ENCODE measurements around the gene GSTP1. TPM values are rescaled to one million over a fixed set of nuclear protein-coding genes. Genes with fewer than 3 reads are reported as not detected.

GSTP1 gene
- total and polyA plus RNA-seq, 9 of the 15 experiments (the other 6 are each of a cell fraction or from before 2014, with no cell fraction given), result 592 to 2,150 (median 1,204) TPM

DNA sequence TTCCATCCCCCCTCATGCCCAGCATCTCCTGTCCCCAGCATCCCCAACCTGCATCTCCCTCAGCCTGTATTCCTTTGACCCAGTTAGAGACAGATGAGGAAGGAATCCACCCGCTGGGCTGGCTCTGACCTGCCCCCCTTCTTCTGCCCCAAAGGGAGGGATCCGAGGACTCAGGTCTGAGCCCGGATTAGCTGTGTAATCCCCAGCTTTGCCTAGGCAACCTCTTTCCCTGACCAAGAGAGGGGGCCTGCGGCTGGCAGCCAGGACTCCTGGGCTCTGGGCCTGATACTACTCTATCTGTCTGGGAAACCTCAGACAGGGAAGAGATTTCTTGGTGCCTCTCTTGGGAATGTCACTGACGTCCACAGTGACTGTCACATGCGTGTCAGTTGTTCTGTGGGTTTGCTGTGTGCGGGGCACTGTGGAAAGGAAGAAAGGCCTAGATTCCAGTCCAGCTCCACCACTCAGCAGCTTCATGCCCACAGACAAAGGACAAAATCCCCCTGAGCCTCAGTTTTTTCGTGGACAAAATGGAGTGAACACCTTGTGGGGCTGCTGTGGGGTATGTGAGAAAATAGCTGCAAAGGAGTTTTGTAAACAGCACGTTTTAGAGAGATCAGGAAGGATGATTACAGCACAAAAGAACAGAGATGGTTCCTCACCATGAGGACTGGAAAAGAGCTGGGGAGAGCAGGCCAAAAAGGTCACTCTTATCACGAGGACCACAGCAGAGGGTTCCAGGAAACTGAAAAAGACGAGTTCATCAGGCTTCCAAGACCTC lies 21.8 kb downstream of the GSTP1 start (continued):
- TF ChIP-seq DACH1 (IDR thresholded peaks at IDR 0.05; ENCODE audit: partially characterized antibody), result no peak
- peak; percentile 62 for TF ChIP-seq ZFX (CRISPR knock-in tag; IDR thresholded peaks at IDR 0.05)
- no peak for TF ChIP-seq STAT5B (CRISPR knock-in tag; IDR thresholded peaks at IDR 0.05)
- TF ChIP-seq BRCA1 (IDR thresholded peaks at IDR 0.05), result no peak
- no peak for TF ChIP-seq BRCA1 (CRISPR knock-in tag; IDR thresholded peaks at IDR 0.05)
- peak; percentile 61 for TF ChIP-seq RBBP5 (IDR thresholded peaks at IDR 0.05; ENCODE audit: borderline replicate concordance, insufficient read depth, low read length, poor library complexity, severe bottlenecking)
- TF ChIP-seq CREM (IDR thresholded peaks at IDR 0.05; ENCODE audit: low read depth), result peak; percentile 30; the same call in 1 of the 2 replicates
- TF ChIP-seq POLR2AphosphoS5 (IDR thresholded peaks at IDR 0.05; ENCODE audit: control insufficient read depth, insufficient read depth, low read depth, low read length), result peak; percentile 18; the same call in 1 of the 2 replicates
- TF ChIP-seq L3MBTL2 (IDR thresholded peaks at IDR 0.05), result peak; percentile 81
- TF ChIP-seq LEF1 (IDR thresholded peaks at IDR 0.05), result 0 out of 2 replicates have a peak, but pooled peaks have one; percentile 18
- peak; percentile 81 for TF ChIP-seq STAT5A (IDR thresholded peaks at IDR 0.05; ENCODE audit: borderline replicate concordance, low read length)
- peak; percentile 65 for TF ChIP-seq CXXC5 (CRISPR knock-in tag; IDR thresholded peaks at IDR 0.05)
- TF ChIP-seq, protein P1, sequence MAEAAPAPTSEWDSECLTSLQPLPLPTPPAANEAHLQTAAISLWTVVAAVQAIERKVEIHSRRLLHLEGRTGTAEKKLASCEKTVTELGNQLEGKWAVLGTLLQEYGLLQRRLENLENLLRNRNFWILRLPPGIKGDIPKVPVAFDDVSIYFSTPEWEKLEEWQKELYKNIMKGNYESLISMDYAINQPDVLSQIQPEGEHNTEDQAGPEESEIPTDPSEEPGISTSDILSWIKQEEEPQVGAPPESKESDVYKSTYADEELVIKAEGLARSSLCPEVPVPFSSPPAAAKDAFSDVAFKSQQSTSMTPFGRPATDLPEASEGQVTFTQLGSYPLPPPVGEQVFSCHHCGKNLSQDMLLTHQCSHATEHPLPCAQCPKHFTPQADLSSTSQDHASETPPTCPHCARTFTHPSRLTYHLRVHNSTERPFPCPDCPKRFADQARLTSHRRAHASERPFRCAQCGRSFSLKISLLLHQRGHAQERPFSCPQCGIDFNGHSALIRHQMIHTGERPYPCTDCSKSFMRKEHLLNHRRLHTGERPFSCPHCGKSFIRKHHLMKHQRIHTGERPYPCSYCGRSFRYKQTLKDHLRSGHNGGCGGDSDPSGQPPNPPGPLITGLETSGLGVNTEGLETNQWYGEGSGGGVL (CRISPR knock-in tag; IDR thresholded peaks at IDR 0.05), result no peak
- peak; percentile 21; the same call in 1 of the 2 replicates for TF ChIP-seq MTA1 (IDR thresholded peaks at IDR 0.05; ENCODE audit: borderline replicate concordance)
- 0 out of 2 replicates have a peak, but pooled peaks have one; percentile 14 for TF ChIP-seq PML (IDR thresholded peaks at IDR 0.05; ENCODE audit: low read length)
- TF ChIP-seq TOE1 (IDR thresholded peaks at IDR 0.05; ENCODE audit: borderline replicate concordance), result peak; percentile 51
- no peak for TF ChIP-seq TOE1 (CRISPR knock-in tag; IDR thresholded peaks at IDR 0.05; ENCODE audit: borderline replicate concordance, low read depth)
- TF ChIP-seq GABPB1 (CRISPR knock-in tag; IDR thresholded peaks at IDR 0.05), result 0 out of 2 replicates have a peak, but pooled peaks have one; percentile 26
- TF ChIP-seq NCOR1 (IDR thresholded peaks at IDR 0.05), result peak; percentile 75
- TF ChIP-seq, protein P2, sequence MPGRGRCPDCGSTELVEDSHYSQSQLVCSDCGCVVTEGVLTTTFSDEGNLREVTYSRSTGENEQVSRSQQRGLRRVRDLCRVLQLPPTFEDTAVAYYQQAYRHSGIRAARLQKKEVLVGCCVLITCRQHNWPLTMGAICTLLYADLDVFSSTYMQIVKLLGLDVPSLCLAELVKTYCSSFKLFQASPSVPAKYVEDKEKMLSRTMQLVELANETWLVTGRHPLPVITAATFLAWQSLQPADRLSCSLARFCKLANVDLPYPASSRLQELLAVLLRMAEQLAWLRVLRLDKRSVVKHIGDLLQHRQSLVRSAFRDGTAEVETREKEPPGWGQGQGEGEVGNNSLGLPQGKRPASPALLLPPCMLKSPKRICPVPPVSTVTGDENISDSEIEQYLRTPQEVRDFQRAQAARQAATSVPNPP (IDR thresholded peaks at IDR 0.05; ENCODE audit: borderline replicate concordance, insufficient read depth, insufficient read length), result no peak
- 0 out of 2 replicates have a peak, but pooled peaks have one; percentile 46 for TF ChIP-seq TARDBP (IDR thresholded peaks at IDR 0.05)
- peak; percentile 86 for TF ChIP-seq BHLHE40 (IDR thresholded peaks at IDR 0.05; ENCODE audit: low read length)
- peak; percentile 81 to 83 for TF ChIP-seq FOXK2 (conservative IDR thresholded peaks at IDR 0.05 in 1 of 2, IDR thresholded peaks at IDR 0.05 in 1 of 2; ENCODE audit: low read depth in 2 of 2)
- TF ChIP-seq, protein P3, sequence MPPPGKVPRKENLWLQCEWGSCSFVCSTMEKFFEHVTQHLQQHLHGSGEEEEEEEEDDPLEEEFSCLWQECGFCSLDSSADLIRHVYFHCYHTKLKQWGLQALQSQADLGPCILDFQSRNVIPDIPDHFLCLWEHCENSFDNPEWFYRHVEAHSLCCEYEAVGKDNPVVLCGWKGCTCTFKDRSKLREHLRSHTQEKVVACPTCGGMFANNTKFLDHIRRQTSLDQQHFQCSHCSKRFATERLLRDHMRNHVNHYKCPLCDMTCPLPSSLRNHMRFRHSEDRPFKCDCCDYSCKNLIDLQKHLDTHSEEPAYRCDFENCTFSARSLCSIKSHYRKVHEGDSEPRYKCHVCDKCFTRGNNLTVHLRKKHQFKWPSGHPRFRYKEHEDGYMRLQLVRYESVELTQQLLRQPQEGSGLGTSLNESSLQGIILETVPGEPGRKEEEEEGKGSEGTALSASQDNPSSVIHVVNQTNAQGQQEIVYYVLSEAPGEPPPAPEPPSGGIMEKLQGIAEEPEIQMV (tag; conservative IDR thresholded peaks at IDR 0.05; ENCODE audit: low read depth), result 0 out of 2 replicates have a peak, but pooled peaks have one; percentile 40
- peak; percentile 65; the same call in 1 of the 2 replicates for TF ChIP-seq HSF4 (CRISPR knock-in tag; IDR thresholded peaks at IDR 0.05; ENCODE audit: borderline replicate concordance)
